HEK293 (cell line): ENCODE results near the gene MTARC1.

ENCODE experiments used
- CTCF ChIA-PET: fragments of 350-600 bp; formaldehyde crosslinking; extraction: SDS; loops from one replicate; lab custom pipeline; 2021; ENCODE audit warnings: antibody characterized with exemption; lab: Yijun Ruan, JAX
- POLR2A ChIA-PET: fragments of 300-600 bp; formaldehyde crosslinking; extraction: SDS; loops from one replicate; lab custom pipeline; 2020; ENCODE audit warnings: antibody characterized with exemption, inconsistent platforms; lab: Yijun Ruan, JAX
- H3K27ac ChIP-seq: fragments of 200-500 bp; sonication (Bioruptor generic); 2 replicates; pipeline ENCODE4 v1.5.1; 2014; ENCODE audit warnings: low read depth, low read length, control low read depth, inconsistent platforms; ENCODE audit errors: extremely low read depth
- H3K36me3 ChIP-seq, 2 experiments: fragments of 200-500 bp in 1 of 2; sonication (Bioruptor generic) in 1 of 2; 1 replicate in 1 of 2; 2 replicates in 1 of 2; pipeline ENCODE4 v1.5.1; 2014 to 2017; ENCODE audit warnings: inconsistent platforms in 2 of 2, low read length in 2 of 2; ENCODE audit not compliant: control insufficient read depth in 2 of 2, insufficient read depth in 1 of 2
- H3K4me1 ChIP-seq: fragments of 200-500 bp; sonication (Bioruptor generic); 2 replicates; pipeline ENCODE4 v1.5.1; 2014; ENCODE audit warnings: mild to moderate bottlenecking, low read length, inconsistent platforms; ENCODE audit not compliant: control insufficient read depth, insufficient read depth
- H3K4me3 ChIP-seq: 2 replicates; pipeline ENCODE4 v1.5.1; 2011; ENCODE audit warnings: low read depth, mild to moderate bottlenecking, control low read depth, low read length, moderate library complexity
- H3K9me3 ChIP-seq: fragments of 200-500 bp; sonication (Bioruptor generic); 2 replicates; pipeline ENCODE4 v1.5.1; 2014; ENCODE audit warnings: low read depth, low read length, inconsistent platforms; ENCODE audit not compliant: control insufficient read depth, insufficient read depth
- GLIS1 ChIP-seq: fragments of 450-650 bp; formaldehyde crosslinking; IDR thresholded peaks from 2 replicates; pipeline ENCODE4 v1.5.1; 2016; ENCODE audit warnings: missing biosample characterization, missing genetic modification characterization
- HOXC10 ChIP-seq: sonication (generic); formaldehyde crosslinking; IDR thresholded peaks from 2 replicates; pipeline ENCODE4 v1.8.1; 2023; ENCODE audit warnings: mild to moderate bottlenecking, missing genetic modification reagents
- SP2 ChIP-seq: fragments of 450-650 bp; formaldehyde crosslinking; IDR thresholded peaks from 2 replicates; pipeline ENCODE4 v1.5.1; 2016; ENCODE audit warnings: missing biosample characterization, missing genetic modification characterization
- ZFHX2 ChIP-seq: fragments of 450-650 bp; formaldehyde crosslinking; conservative IDR thresholded peaks from 2 replicates; pipeline ENCODE4 v1.5.1; 2016; ENCODE audit warnings: missing biosample characterization, missing genetic modification characterization
- ZFP37 ChIP-seq: fragments of 450-650 bp; formaldehyde crosslinking; IDR thresholded peaks from 2 replicates; pipeline ENCODE4 v1.5.1; 2016; ENCODE audit warnings: missing biosample characterization, missing genetic modification characterization
- ZIC2 ChIP-seq: fragments of 450-650 bp; formaldehyde crosslinking; IDR thresholded peaks from 2 replicates; pipeline ENCODE4 v1.5.1; 2016; ENCODE audit warnings: missing biosample characterization, missing genetic modification characterization
- ZNF138 ChIP-seq: fragments of 450-650 bp; formaldehyde crosslinking; IDR thresholded peaks from 2 replicates; pipeline ENCODE4 v1.5.1; 2016; ENCODE audit warnings: missing biosample characterization, missing genetic modification characterization, borderline replicate concordance
- ZNF169 ChIP-seq: fragments of 450-650 bp; formaldehyde crosslinking; IDR thresholded peaks from 2 replicates; pipeline ENCODE4 v1.5.1; 2016; ENCODE audit warnings: missing biosample characterization, missing genetic modification characterization
- ZNF184 ChIP-seq: fragments of 450-650 bp; IDR thresholded peaks from 2 replicates; pipeline ENCODE4 v1.5.1; 2018; ENCODE audit warnings: missing biosample characterization, mild to moderate bottlenecking, missing genetic modification characterization
- ZNF2 ChIP-seq: fragments of 450-650 bp; formaldehyde crosslinking; IDR thresholded peaks from 2 replicates; pipeline ENCODE4 v1.5.1; 2016; ENCODE audit warnings: missing biosample characterization, missing genetic modification characterization
- ZNF24 ChIP-seq: fragments of 450-650 bp; formaldehyde crosslinking; IDR thresholded peaks from 2 replicates; pipeline ENCODE4 v1.5.1; 2016; ENCODE audit warnings: missing biosample characterization, missing genetic modification characterization
- ZNF248 ChIP-seq: fragments of 450-650 bp; formaldehyde crosslinking; IDR thresholded peaks from 2 replicates; pipeline ENCODE4 v1.5.1; 2017; ENCODE audit warnings: missing biosample characterization, missing genetic modification characterization
- ZNF266 ChIP-seq: fragments of 450-650 bp; formaldehyde crosslinking; IDR thresholded peaks from 2 replicates; pipeline ENCODE4 v1.5.1; 2016; ENCODE audit warnings: missing biosample characterization, missing genetic modification characterization, low read depth
- ZNF292 ChIP-seq: fragments of 450-650 bp; formaldehyde crosslinking; IDR thresholded peaks from 2 replicates; pipeline ENCODE4 v1.5.1; 2016; ENCODE audit warnings: low read depth, missing biosample characterization, missing genetic modification characterization, borderline replicate concordance
- ZNF423 ChIP-seq: fragments of 450-650 bp; formaldehyde crosslinking; IDR thresholded peaks from 2 replicates; pipeline ENCODE4 v1.5.1; 2016; ENCODE audit warnings: missing biosample characterization, missing genetic modification characterization
- ZNF426 ChIP-seq: fragments of 450-650 bp; formaldehyde crosslinking; IDR thresholded peaks from 2 replicates; pipeline ENCODE4 v1.5.1; 2017; ENCODE audit warnings: missing biosample characterization, missing genetic modification characterization, mild to moderate bottlenecking, inconsistent platforms, moderate library complexity
- ZNF473 ChIP-seq: fragments of 450-650 bp; formaldehyde crosslinking; IDR thresholded peaks from 2 replicates; pipeline ENCODE4 v1.5.1; 2017; ENCODE audit warnings: missing biosample characterization, missing genetic modification characterization
- ZNF621 ChIP-seq: fragments of 450-650 bp; formaldehyde crosslinking; IDR thresholded peaks from 2 replicates; pipeline ENCODE4 v1.5.1; 2017; ENCODE audit warnings: missing biosample characterization, missing genetic modification characterization
- ZNF639 ChIP-seq: fragments of 450-650 bp; formaldehyde crosslinking; IDR thresholded peaks from 2 replicates; pipeline ENCODE4 v1.5.1; 2016; ENCODE audit warnings: missing biosample characterization, missing genetic modification characterization
- ZNF707 ChIP-seq: fragments of 450-650 bp; formaldehyde crosslinking; IDR thresholded peaks from 2 replicates; pipeline ENCODE4 v1.5.1; 2016; ENCODE audit warnings: missing biosample characterization, missing genetic modification characterization
- ZNF76 ChIP-seq: fragments of 450-650 bp; formaldehyde crosslinking; IDR thresholded peaks from 2 replicates; pipeline ENCODE4; 2016; ENCODE audit warnings: low read depth, missing biosample characterization, missing genetic modification characterization, borderline replicate concordance
- ZNF768 ChIP-seq: fragments of 450-650 bp; formaldehyde crosslinking; IDR thresholded peaks from 2 replicates; pipeline ENCODE4 v1.5.1; 2018; ENCODE audit warnings: missing biosample characterization, mild to moderate bottlenecking, missing genetic modification characterization
- ZNF785 ChIP-seq: fragments of 450-650 bp; formaldehyde crosslinking; IDR thresholded peaks from 2 replicates; pipeline ENCODE4 v1.5.1; 2016; ENCODE audit warnings: missing biosample characterization, missing genetic modification characterization

Gene MTARC1

DNA sequence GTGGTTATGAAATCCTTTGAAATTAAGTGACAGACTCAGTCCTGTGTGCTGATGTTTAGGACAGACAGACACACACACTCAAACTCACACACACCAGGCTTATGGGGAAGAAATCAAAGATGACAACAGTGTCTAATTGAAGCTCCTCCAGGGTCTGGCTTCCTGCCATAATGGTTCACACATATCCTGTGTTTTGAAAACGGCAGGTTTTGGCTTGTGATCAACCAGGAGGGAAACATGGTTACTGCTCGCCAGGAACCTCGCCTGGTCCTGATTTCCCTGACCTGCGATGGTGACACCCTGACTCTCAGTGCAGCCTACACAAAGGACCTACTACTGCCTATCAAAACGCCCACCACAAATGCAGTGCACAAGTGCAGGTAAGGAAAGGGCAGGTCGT, 4.6 kb downstream of the MTARC1 start:
- ChIA-PET POLR2A (no interaction called here), CTCF (interaction anchor here (1.1 to 4.5 kb wide), 5 partner anchors 12 to 510 kb away, joined by 4 to 25 read pairs (median 6); no protein-coding TSS in a partner anchor)

DNA sequence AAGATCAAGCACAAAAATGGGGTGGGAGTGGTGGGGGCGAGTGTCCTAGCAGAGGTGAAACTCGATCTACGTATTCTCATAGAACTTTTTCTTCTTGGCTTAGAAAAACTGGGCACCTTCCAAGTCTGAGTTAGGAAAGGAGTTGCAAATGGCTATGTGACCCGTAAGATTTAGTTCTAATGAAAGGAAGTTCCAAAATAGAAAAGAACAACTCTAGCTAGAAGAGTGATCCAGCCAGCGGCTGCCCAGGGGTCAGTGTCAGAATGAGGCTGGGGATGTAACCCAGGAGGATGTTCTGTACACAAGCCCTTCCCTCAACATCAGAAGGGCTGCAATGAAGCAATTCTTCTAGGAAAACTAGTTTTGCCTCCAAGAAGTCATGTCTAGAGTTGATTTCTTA, 5.2 kb downstream of the MTARC1 start:
- TF ChIP-seq ZIC2 (tag by site-specific recombination) (no peak), ZNF292 (tag by site-specific recombination) (no peak), ZNF184 (tag by site-specific recombination) (no peak), ZNF621 (tag by site-specific recombination) (no peak), ZNF2 (tag by site-specific recombination) (no peak), SP2 (tag by site-specific recombination) (no peak), ZNF785 (tag by site-specific recombination) (no peak)
- no peak overlapping the region for H3K27ac ChIP-seq
- no peaks in the 10 kb centered on the region for H3K9me3 ChIP-seq
- H3K4me1 ChIP-seq, result peaks cover 10% of the 10 kb centered on the region; the same call in 1 of the 2 replicates
- ChIA-PET POLR2A (no interaction called here), CTCF (interaction anchor here (1.7 to 4.5 kb wide), 2 partner anchors 11 to 16 kb away, joined by 4 to 25 read pairs; no protein-coding TSS in a partner anchor)
- H3K36me3 ChIP-seq, result peaks cover 4 to 29% of the 10 kb centered on the region in 2 experiments; a peak in 2 of 3 replicates
- no peak overlapping the region for H3K4me3 ChIP-seq

More for the DNA sequence above, 4.6 kb downstream of the MTARC1 start:
- Histone ChIP-seq H3K9me3 (no peaks in the 10 kb centered on the region), H3K36me3 (peaks cover 4 to 22% of the 10 kb centered on the region in 2 experiments; a peak in 2 of 3 replicates), H3K4me1 (peaks cover 12% of the 10 kb centered on the region), H3K4me3 (no peak overlapping the region), H3K27ac (no peak overlapping the region)
- TF ChIP-seq ZNF639 (tag by site-specific recombination), result no peak
- TF ChIP-seq GLIS1, result no peak
- TF ChIP-seq ZFHX2 (tag by site-specific recombination), result peak; percentile 12; the same call in 1 of the 2 replicates
- TF ChIP-seq ZNF169 (tag by site-specific recombination), result no peak
- no peak for TF ChIP-seq ZNF423
- no peak for TF ChIP-seq ZNF76

GRCh38 chr1:220796530-220796929, 9.8 kb downstream of the MTARC1 start:
- H3K9me3 ChIP-seq, result no peaks in the 10 kb centered on the region
- no peak overlapping the region for H3K4me3 ChIP-seq
- 0 out of 2 replicates have a peak, but pooled peaks cover 4% of the 10 kb centered on the region for H3K4me1 ChIP-seq
- POLR2A ChIA-PET, result no interaction called here
- CTCF ChIA-PET, result interaction anchor here (0.6 to 1.1 kb wide), 5 partner anchors 60 to 607 kb away, joined by 3 read pairs; no protein-coding TSS in a partner anchor
- TF ChIP-seq ZNF138 (tag by site-specific recombination) (no peak), ZNF292 (tag by site-specific recombination) (no peak), ZNF473 (tag by site-specific recombination) (no peak), ZNF24 (tag by site-specific recombination) (no peak), ZFP37 (tag by site-specific recombination) (no peak), ZNF707 (tag by site-specific recombination) (no peak), ZNF768 (no peak), ZNF248 (tag by site-specific recombination) (no peak), ZNF426 (no peak), ZNF266 (tag by site-specific recombination) (no peak), HOXC10 (CRISPR knock-in tag) (no peak)
- H3K36me3 ChIP-seq, result peaks cover 4 to 65% of the 10 kb centered on the region in 2 experiments
- H3K27ac ChIP-seq, result no peak overlapping the region
